A549 (cell line): ENCODE results near the gene TRAF1. TPM values are rescaled to one million over a fixed set of nuclear protein-coding genes. Genes with fewer than 3 reads are reported as not detected.

Experiments used
- ATAC-seq, 2 experiments: fragments of 200-7000 bp in 1 of 2; fragments of >200 bp in 1 of 2; cut with Nextera tagmentation in 1 of 2; cut with Tn5 transposase in 1 of 2; 3 replicates each; pipeline versions ENCODE4 v1.8.0 to v1.9.1; 2018 to 2020; ENCODE audit warnings: mild to moderate bottlenecking in 1 of 2, moderate library complexity in 1 of 2
- CTCF ChIA-PET: fragments of 300-600 bp; sonication (Branson Sonifier 250); formaldehyde crosslinking; extraction: SDS; loops from one replicate; lab custom pipeline; 2021; ENCODE audit warnings: antibody characterized with exemption, inconsistent platforms; lab: Yijun Ruan, JAX
- POLR2A ChIA-PET: fragments of 350-600 bp; formaldehyde crosslinking; extraction: SDS; loops from one replicate; lab custom pipeline; 2021; ENCODE audit warnings: antibody characterized with exemption, inconsistent platforms; lab: Yijun Ruan, JAX
- DNase-seq, 2 experiments: peaks; one replicate each; pipeline versions ENCODE4 v3.0.0 to v3.0.0-alpha.2; 2011 to 2016; ENCODE audit warnings: low read depth in 1 of 2, low spot score in 1 of 2
- FAIRE-seq: peaks from 2 replicates; lab custom pipeline; 2011; peaks lifted over from hg19 to GRCh38; lab: Jason Lieb, UNC
- H3K27ac ChIP-seq, 2 experiments: fragments of >200 bp; sonication (Bioruptor Twin); formaldehyde crosslinking; 3 replicates each; pipeline ENCODE4 v1.5.1; 2016 to 2017
- H3K4me1 ChIP-seq: fragments of >200 bp; sonication (Bioruptor Twin); formaldehyde crosslinking; 3 replicates; pipeline ENCODE4 v1.6.1; 2016
- H3K4me2 ChIP-seq: fragments of >200 bp; sonication (Bioruptor Twin); formaldehyde crosslinking; 3 replicates; pipeline ENCODE4 v1.6.1; 2016
- H3K4me3 ChIP-seq: fragments of >200 bp; sonication (Bioruptor Twin); formaldehyde crosslinking; 3 replicates; pipeline ENCODE4 v1.5.1; 2016
- H3K9me3 ChIP-seq: fragments of >200 bp; sonication (Bioruptor Twin); formaldehyde crosslinking; 3 replicates; pipeline ENCODE4 v1.6.1; 2016
- CBX2 ChIP-seq: fragments of 200-600 bp; sonication (generic); IDR thresholded peaks from 2 replicates; pipeline ENCODE4 v1.6.1; 2016; ENCODE audit warnings: low read depth, mild to moderate bottlenecking, borderline replicate concordance
- CBX8 ChIP-seq: fragments of 200-600 bp; sonication (generic); IDR thresholded peaks from 2 replicates; pipeline ENCODE4 v1.6.1; 2016
- CHD2 ChIP-seq: fragments of 150-350 bp; IDR thresholded peaks from 2 replicates; pipeline ENCODE4 v1.6.1; 2014; ENCODE audit warnings: low read length; ENCODE audit not compliant: partially characterized antibody
- EHMT2 ChIP-seq: fragments of 200-600 bp; sonication (generic); IDR thresholded peaks from 2 replicates; pipeline ENCODE4 v1.6.1; 2016; ENCODE audit warnings: antibody characterized with exemption, low read depth, mild to moderate bottlenecking, moderate library complexity
- ESRRA ChIP-seq: fragments of 150-350 bp; IDR thresholded peaks from 2 replicates; pipeline ENCODE4 v1.6.1; 2014; ENCODE audit warnings: mild to moderate bottlenecking, low read length, borderline replicate concordance
- FOXS1 ChIP-seq: fragments of 250-450 bp; sonication (Bioruptor Pico); IDR thresholded peaks from 2 replicates; pipeline ENCODE4 v1.5.0; 2020; ENCODE audit warnings: mild to moderate bottlenecking, moderate library complexity
- HDAC2 ChIP-seq: fragments of 200-600 bp; sonication (generic); IDR thresholded peaks from 2 replicates; pipeline ENCODE4 v1.6.1; 2016
- HEYL ChIP-seq: fragments of 250-450 bp; sonication (Bioruptor Pico); IDR thresholded peaks from 2 replicates; pipeline ENCODE4 v1.8.0; 2021; ENCODE audit warnings: mild to moderate bottlenecking, moderate library complexity
- MAFK ChIP-seq: fragments of 450-650 bp; IDR thresholded peaks from 2 replicates; pipeline ENCODE4 v1.6.1; 2014; ENCODE audit not compliant: partially characterized antibody
- MYC ChIP-seq: IDR thresholded peaks from 2 replicates; pipeline ENCODE4 v1.6.1; 2012; ENCODE audit warnings: mild to moderate bottlenecking, inconsistent platforms, low read length, improper control_type of control experiment, borderline replicate concordance
- NPAS2 ChIP-seq: fragments of 250-450 bp; sonication (Bioruptor Pico); IDR thresholded peaks from 2 replicates; pipeline ENCODE4 v1.8.0; 2022; ENCODE audit warnings: mild to moderate bottlenecking, moderate library complexity, borderline replicate concordance
- PHF8 ChIP-seq: fragments of 200-600 bp; sonication (generic); IDR thresholded peaks from 2 replicates; pipeline ENCODE4 v1.6.1; 2016; ENCODE audit warnings: low read depth, mild to moderate bottlenecking, antibody characterized with exemption, moderate library complexity, borderline replicate concordance
- POLR2A ChIP-seq: IDR thresholded peaks from 2 replicates; pipeline ENCODE4 v1.6.1; 2012; ENCODE audit warnings: mild to moderate bottlenecking, low read length
- POLR2AphosphoS2 ChIP-seq: conservative IDR thresholded peaks from 2 replicates; pipeline ENCODE4 v1.6.1; 2012; ENCODE audit warnings: low read length, improper control_type of control experiment, inconsistent platforms
- RCOR1 ChIP-seq: fragments of 150-350 bp; IDR thresholded peaks from 2 replicates; pipeline ENCODE4 v1.6.1; 2014; ENCODE audit warnings: antibody characterized with exemption, low read length, low read depth
- RFX5 ChIP-seq: fragments of 450-650 bp; IDR thresholded peaks from 2 replicates; pipeline ENCODE4 v1.7.1; 2014; ENCODE audit warnings: antibody characterized with exemption, mild to moderate bottlenecking, moderate library complexity
- SREBF2 ChIP-seq: fragments of 450-650 bp; IDR thresholded peaks from 2 replicates; pipeline ENCODE4 v1.6.1; 2014; ENCODE audit warnings: mild to moderate bottlenecking, moderate library complexity
- TP53 ChIP-seq: fragments of 250-450 bp; sonication (Bioruptor Pico); IDR thresholded peaks from 2 replicates; pipeline ENCODE4 v1.5.0; 2021; ENCODE audit warnings: mild to moderate bottlenecking, moderate library complexity
- ZC3H11A ChIP-seq: fragments of 450-650 bp; IDR thresholded peaks from 2 replicates; pipeline ENCODE4 v1.6.1; 2014; ENCODE audit warnings: antibody characterized with exemption, mild to moderate bottlenecking
- ZFP36 ChIP-seq: fragments of 450-650 bp; IDR thresholded peaks from 2 replicates; pipeline ENCODE4 v1.6.1; 2014; ENCODE audit warnings: borderline replicate concordance; ENCODE audit not compliant: partially characterized antibody
- ZNF302 ChIP-seq: fragments of 250-450 bp; sonication (Bioruptor Pico); IDR thresholded peaks from 2 replicates; pipeline ENCODE4 v1.9.0; 2021; ENCODE audit warnings: inconsistent platforms, mild to moderate bottlenecking, moderate library complexity
- ZSCAN20 ChIP-seq: fragments of 250-450 bp; sonication (Bioruptor Pico); IDR thresholded peaks from 2 replicates; pipeline ENCODE4 v1.8.0; 2022; ENCODE audit warnings: mild to moderate bottlenecking, moderate library complexity
- WGBS: methylation state at CpG from one replicate; pipeline ENCODE4 v1.1.6; 2017; ENCODE audit errors: missing lambda C conversion rate; 5-methylcytosine and 5-hydroxymethylcytosine counted together
- polyA plus RNA-seq, 4 experiments: library from polyadenylated mRNA; depleted of rRNA in 3 of 4; stranded (reverse); fragments of >200 nt; fragmentation: RNase III in 1 of 4; extraction: RNeasy Plus Mini Kit Qiagen cat#74134 plus additional on column Dnase treatment in 1 of 4; gene quantifications; 2 replicates in 3 of 4; 3 replicates in 1 of 4; pipeline ENCODE4 v1.2.3, GENCODE V29; 2011 to 2017
- TF ChIP-seq, protein P1 (sequence below): fragments of >200 bp; sonication (Bioruptor Twin); formaldehyde crosslinking; IDR thresholded peaks from 2 replicates; pipeline ENCODE4 v1.6.1; 2016
- TF ChIP-seq, protein P2 (sequence below): fragments of 450-650 bp; IDR thresholded peaks from 2 replicates; pipeline ENCODE4 v1.6.1; 2014; ENCODE audit warnings: antibody characterized with exemption
- TF ChIP-seq, protein P3 (sequence below): fragments of 200-600 bp; sonication (generic); IDR thresholded peaks from 2 replicates; pipeline ENCODE4 v1.6.1; 2016; ENCODE audit warnings: antibody characterized with exemption, mild to moderate bottlenecking, moderate library complexity

Gene TRAF1
- polyA plus RNA-seq, 2 of the 4 experiments (the other 2 are of a cell fraction): 2.0 to 3.4 TPM

DNA sequence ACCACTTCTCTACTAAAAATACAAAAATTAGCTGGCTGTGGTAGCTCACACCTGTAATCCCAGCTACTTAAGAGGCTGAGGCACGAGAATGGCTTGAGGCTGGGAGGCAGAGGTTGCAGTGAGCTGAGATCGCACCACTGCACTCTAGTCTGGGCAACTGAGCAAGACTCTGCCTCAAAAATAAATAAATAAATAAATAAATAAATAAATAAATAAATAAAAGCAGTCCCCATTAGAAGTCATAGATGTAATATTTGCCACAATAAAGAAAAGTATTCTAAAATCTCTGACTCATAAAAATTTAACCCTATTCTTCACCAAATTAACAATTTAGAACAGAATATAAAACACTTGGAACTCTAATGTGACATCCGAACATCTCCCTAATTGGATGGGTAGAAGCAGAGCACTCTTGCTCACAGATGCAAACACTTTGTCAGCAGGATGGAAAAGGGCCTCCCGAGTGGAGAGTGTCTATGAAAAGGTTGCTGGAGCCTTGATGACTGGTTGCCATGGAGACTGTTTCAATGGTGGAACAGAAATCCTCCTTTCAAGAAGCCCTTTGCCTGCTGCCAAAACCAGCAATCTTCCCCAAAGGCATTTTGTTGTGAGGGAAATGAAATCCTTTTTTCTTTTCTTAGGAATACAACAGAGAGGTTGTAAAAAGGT, 38.9 kb upstream of the TRAF1 start:
- Histone ChIP-seq H3K4me2 (no peak overlapping the region), H3K9me3 (no peaks in the 10 kb centered on the region), H3K4me1 (no peaks in the 10 kb centered on the region), H3K4me3 (no peak overlapping the region), H3K27ac (no peak overlapping the region)
- no peak for ATAC-seq
- FAIRE-seq: no peak
- CTCF ChIA-PET: interaction anchor here (0.8 to 3.5 kb wide), 3 partner anchors 15 to 106 kb away, joined by 3 to 24 read pairs (median 3); no protein-coding TSS in a partner anchor
- no peak for DNase-seq
- POLR2A ChIA-PET: no interaction called here
- 91% methylated on average over 4 of the region's 4 CpGs for WGBS
- TF ChIP-seq ZC3H11A (peak; percentile 91), ZFP36 (no peak)

DNA sequence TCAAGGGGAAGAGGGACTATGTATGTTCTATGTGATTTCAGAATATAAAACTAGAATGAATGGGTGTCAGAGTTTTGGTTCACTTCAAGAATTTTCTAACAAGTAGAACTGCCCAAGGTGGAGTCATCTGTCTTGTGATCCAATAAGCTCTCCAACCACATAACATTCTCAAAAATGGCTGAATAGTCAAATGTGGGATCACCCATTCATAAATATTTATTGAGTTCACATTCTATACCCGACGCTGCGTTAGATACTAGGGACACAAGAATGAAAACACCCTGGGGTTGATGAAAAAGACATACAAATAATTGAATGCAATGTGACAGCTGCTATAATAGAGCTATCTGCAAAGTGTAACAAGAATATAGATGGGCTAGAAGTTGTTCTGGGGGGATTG, 35.3 kb upstream of the TRAF1 start:
- ChIA-PET CTCF (interaction anchor here (1.0 to 3.5 kb wide), 4 partner anchors 18 to 206 kb away, joined by 3 to 24 read pairs (median 4); no protein-coding TSS in a partner anchor), POLR2A (no interaction called here)
- ATAC-seq (no peak), FAIRE-seq (no peak), DNase-seq (no peak)
- H3K4me3 ChIP-seq: no peak overlapping the region
- H3K27ac ChIP-seq: no peak overlapping the region
- no peak overlapping the region for H3K4me2 ChIP-seq
- H3K4me1 ChIP-seq: no peaks in the 10 kb centered on the region
- whole genome bisulfite sequencing: 96% methylated on average over 3 of the region's 3 CpGs
- TF ChIP-seq HEYL (CRISPR knock-in tag) (no peak), CHD2 (no peak), ESRRA (no peak), POLR2AphosphoS2 (no peak), SREBF2 (no peak), MAFK (no peak), CBX2 (no peak), ZFP36 (no peak), HDAC2 (no peak)
- TF ChIP-seq, protein P1, sequence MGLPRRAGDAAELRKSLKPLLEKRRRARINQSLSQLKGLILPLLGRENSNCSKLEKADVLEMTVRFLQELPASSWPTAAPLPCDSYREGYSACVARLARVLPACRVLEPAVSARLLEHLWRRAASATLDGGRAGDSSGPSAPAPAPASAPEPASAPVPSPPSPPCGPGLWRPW: no peak
- H3K9me3 ChIP-seq: no peaks in the 10 kb centered on the region

DNA sequence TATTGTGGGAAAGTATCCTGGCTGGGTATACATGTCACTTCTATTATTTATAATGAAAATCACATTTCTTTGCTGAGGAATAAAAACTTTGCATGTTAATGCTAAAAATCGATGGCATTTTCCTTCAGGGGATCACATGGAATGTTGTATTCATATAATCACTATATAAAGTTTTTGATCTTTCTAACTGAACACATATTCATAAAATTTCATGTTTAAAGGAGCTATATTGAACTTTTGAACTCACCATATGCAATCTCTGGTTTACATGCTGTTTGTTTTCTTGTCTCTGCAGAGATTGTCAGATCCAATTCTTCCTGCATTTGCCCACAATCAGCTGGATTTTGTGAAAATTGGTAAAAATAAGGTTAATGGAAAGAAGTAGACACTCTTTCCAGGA, 33.4 kb upstream of the TRAF1 start:
- ChIA-PET CTCF (interaction anchor here (1.0 to 2.7 kb wide), 8 partner anchors 10 to 112 kb away, joined by 3 to 16 read pairs (median 4); no protein-coding TSS in a partner anchor), POLR2A (no interaction called here)
- Histone ChIP-seq H3K4me1 (no peaks in the 10 kb centered on the region), H3K9me3 (no peaks in the 10 kb centered on the region), H3K4me2 (no peak overlapping the region), H3K27ac (no peak overlapping the region), H3K4me3 (no peak overlapping the region)
- DNase-seq (no peak), ATAC-seq (no peak), FAIRE-seq (no peak)
- TF ChIP-seq CBX2: no peak
- TF ChIP-seq, protein P2, sequence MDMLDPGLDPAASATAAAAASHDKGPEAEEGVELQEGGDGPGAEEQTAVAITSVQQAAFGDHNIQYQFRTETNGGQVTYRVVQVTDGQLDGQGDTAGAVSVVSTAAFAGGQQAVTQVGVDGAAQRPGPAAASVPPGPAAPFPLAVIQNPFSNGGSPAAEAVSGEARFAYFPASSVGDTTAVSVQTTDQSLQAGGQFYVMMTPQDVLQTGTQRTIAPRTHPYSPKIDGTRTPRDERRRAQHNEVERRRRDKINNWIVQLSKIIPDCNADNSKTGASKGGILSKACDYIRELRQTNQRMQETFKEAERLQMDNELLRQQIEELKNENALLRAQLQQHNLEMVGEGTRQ: no peak
- no peak for TF ChIP-seq EHMT2
- TF ChIP-seq RCOR1: no peak
- TF ChIP-seq, protein P3, sequence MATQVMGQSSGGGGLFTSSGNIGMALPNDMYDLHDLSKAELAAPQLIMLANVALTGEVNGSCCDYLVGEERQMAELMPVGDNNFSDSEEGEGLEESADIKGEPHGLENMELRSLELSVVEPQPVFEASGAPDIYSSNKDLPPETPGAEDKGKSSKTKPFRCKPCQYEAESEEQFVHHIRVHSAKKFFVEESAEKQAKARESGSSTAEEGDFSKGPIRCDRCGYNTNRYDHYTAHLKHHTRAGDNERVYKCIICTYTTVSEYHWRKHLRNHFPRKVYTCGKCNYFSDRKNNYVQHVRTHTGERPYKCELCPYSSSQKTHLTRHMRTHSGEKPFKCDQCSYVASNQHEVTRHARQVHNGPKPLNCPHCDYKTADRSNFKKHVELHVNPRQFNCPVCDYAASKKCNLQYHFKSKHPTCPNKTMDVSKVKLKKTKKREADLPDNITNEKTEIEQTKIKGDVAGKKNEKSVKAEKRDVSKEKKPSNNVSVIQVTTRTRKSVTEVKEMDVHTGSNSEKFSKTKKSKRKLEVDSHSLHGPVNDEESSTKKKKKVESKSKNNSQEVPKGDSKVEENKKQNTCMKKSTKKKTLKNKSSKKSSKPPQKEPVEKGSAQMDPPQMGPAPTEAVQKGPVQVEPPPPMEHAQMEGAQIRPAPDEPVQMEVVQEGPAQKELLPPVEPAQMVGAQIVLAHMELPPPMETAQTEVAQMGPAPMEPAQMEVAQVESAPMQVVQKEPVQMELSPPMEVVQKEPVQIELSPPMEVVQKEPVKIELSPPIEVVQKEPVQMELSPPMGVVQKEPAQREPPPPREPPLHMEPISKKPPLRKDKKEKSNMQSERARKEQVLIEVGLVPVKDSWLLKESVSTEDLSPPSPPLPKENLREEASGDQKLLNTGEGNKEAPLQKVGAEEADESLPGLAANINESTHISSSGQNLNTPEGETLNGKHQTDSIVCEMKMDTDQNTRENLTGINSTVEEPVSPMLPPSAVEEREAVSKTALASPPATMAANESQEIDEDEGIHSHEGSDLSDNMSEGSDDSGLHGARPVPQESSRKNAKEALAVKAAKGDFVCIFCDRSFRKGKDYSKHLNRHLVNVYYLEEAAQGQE: no peak
- TF ChIP-seq CBX8: no peak
- TF ChIP-seq FOXS1: no peak
- TF ChIP-seq ZNF302 (CRISPR knock-in tag): no peak
- no peak for TF ChIP-seq ZSCAN20
- TF ChIP-seq PHF8: no peak
- TF ChIP-seq TP53: no peak
- no peak for TF ChIP-seq MYC
- no peak for TF ChIP-seq NPAS2 (CRISPR knock-in tag)
- no peak for TF ChIP-seq POLR2A
- no peak for TF ChIP-seq RFX5
- TF ChIP-seq, protein P1: no peak
- 84% methylated on average over 1 of the region's 1 CpG for WGBS
